NT2/D1 (cell line): ENCODE measurements around the gene TPSB2.
"Not testable (repeated sequence)": the region's sequence is repeated elsewhere in the genome, so short reads cannot be mapped to it uniquely, and the experiment has no call there.

ENCODE experiments used
- SUZ12 ChIP-seq: IDR thresholded peaks from 2 replicates; pipeline ENCODE4 v1.6.1; 2011; ENCODE audit not compliant: insufficient read length, insufficient read depth; ENCODE audit errors: extremely low read depth
- YY1 ChIP-seq: IDR thresholded peaks from 2 replicates; pipeline ENCODE4 v1.6.1; 2011; ENCODE audit not compliant: insufficient read length, insufficient read depth

DNA sequence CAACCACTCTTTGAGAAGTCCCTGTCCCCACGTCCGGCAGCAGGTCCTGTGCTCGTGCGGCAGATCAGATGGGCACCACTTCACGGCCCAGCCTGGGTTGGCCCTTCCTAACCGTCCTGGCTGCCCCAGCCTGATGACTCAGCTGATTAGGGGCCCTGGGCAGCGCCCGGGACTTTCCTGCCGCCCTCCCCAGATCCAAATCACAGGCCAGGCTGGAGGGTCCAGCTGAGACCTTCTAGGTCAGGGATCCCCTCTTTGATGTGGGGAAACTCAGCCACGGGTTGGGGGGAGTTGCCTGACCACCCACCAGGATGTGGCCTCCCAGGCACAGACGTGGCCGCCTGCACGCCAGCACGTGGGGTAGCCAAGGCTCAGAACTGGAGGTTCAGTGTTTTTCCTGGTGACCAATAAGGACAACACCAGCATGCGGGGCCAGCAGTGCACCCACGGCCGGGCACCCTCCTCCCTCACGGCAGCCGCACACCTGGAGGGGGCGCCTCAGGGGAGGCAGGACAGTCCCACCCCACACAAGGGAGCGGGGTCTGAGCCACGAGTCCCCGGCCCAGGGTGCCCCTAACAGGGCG lies 4.2 kb downstream of the TPSB2 start:
- not testable (repeated sequence) for TF ChIP-seq YY1, SUZ12
